H1 (cell line): Measurements from ENCODE around the gene ZNF23. TPM values are rescaled to one million over a fixed set of nuclear protein-coding genes. Genes with fewer than 3 reads are reported as not detected.

Source experiments
- CTCF ChIA-PET: fragments of 300-600 bp; sonication (Branson Sonifier 250); formaldehyde crosslinking; loops from one replicate; lab custom pipeline; 2021; ENCODE audit not compliant: partially characterized antibody; lab: Charles Lee
- POLR2A ChIA-PET: fragments of 300-600 bp; sonication (Branson Sonifier 250); formaldehyde crosslinking; loops from one replicate; lab custom pipeline; 2021; ENCODE audit warnings: inconsistent platforms; ENCODE audit not compliant: partially characterized antibody; lab: Charles Lee
- DNase-seq, 2 experiments: peaks; one replicate each; pipeline versions ENCODE4 v3.0.0 to v3.0.0-alpha.2; 2010 to 2022; ENCODE audit warnings: low spot score in 2 of 2, low read depth in 1 of 2, mixed read lengths in 1 of 2
- FAIRE-seq: peaks from 2 replicates; lab custom pipeline; 2011; peaks lifted over from hg19 to GRCh38; lab: Jason Lieb, UNC
- H2AFZ ChIP-seq: 2 replicates; pipeline ENCODE4 v1.8.1; 2012; ENCODE audit warnings: low read length, inconsistent platforms
- H2AK5ac ChIP-seq: 2 replicates; pipeline ENCODE4 v1.6.1; 2013; ENCODE audit warnings: low read depth, low read length
- H2BK120ac ChIP-seq: replicated peaks from 2 replicates; pipeline ENCODE3; 2013; ENCODE audit warnings: low read depth, low read length, inconsistent platforms
- H2BK12ac ChIP-seq: 2 replicates; pipeline ENCODE4 v1.6.1; 2013; ENCODE audit warnings: low read depth, low read length
- H2BK15ac ChIP-seq: 2 replicates; pipeline ENCODE4 v1.6.1; 2013; ENCODE audit warnings: low read length
- H2BK20ac ChIP-seq: 2 replicates; pipeline ENCODE4 v1.6.1; 2013; ENCODE audit warnings: low read length
- H2BK5ac ChIP-seq: 2 replicates; pipeline ENCODE4 v1.6.1; 2013; ENCODE audit warnings: low read depth, low read length
- H3K14ac ChIP-seq: 2 replicates; pipeline ENCODE4 v1.6.1; 2013; ENCODE audit warnings: inconsistent platforms; ENCODE audit not compliant: insufficient read length
- H3K18ac ChIP-seq: 2 replicates; pipeline ENCODE4 v1.6.1; 2013; ENCODE audit warnings: low read length; ENCODE audit errors: extremely low read depth
- H3K23ac ChIP-seq: 2 replicates; pipeline ENCODE4 v1.6.1; 2013; ENCODE audit warnings: inconsistent platforms; ENCODE audit not compliant: insufficient read length
- H3K23me2 ChIP-seq: 2 replicates; pipeline ENCODE4 v1.6.1; 2013; ENCODE audit warnings: low read depth, low read length
- H3K27ac ChIP-seq: 2 replicates; pipeline ENCODE4 v1.6.1; 2011; ENCODE audit warnings: low read depth, low read length, inconsistent platforms
- H3K27me3 ChIP-seq, 4 experiments: replicated peaks in 1 of 4; 1 replicate in 1 of 4; 2 replicates in 3 of 4; pipeline versions ENCODE4 v1.6.1 to v1.8.1; 2011 to 2013; ENCODE audit warnings: low read length in 3 of 4, mild to moderate bottlenecking in 3 of 4, inconsistent platforms in 2 of 4, mixed read lengths in 2 of 4, moderate library complexity in 1 of 4; ENCODE audit not compliant: control insufficient read depth in 3 of 4, insufficient read depth in 3 of 4; ENCODE audit errors: extremely low read depth in 1 of 4
- H3K36me3 ChIP-seq, 4 experiments: 2 replicates each; pipeline versions ENCODE4 v1.6.1 to v1.8.1; 2011 to 2013; ENCODE audit warnings: mild to moderate bottlenecking in 4 of 4, low read length in 3 of 4, moderate library complexity in 2 of 4, control low read depth in 1 of 4, inconsistent platforms in 1 of 4; ENCODE audit not compliant: insufficient read depth in 4 of 4, control insufficient read depth in 2 of 4
- H3K4ac ChIP-seq: replicated peaks from 2 replicates; pipeline ENCODE3; 2013; ENCODE audit warnings: low read length, low read depth, mixed read lengths, inconsistent platforms; ENCODE audit not compliant: insufficient read length
- H3K4me1 ChIP-seq, 4 experiments: replicated peaks in 1 of 4; 1 replicate in 1 of 4; 2 replicates in 3 of 4; pipeline versions ENCODE4 v1.6.1 to v1.8.1; 2011 to 2013; ENCODE audit warnings: low read length in 3 of 4, inconsistent platforms in 2 of 4, mixed read lengths in 1 of 4; ENCODE audit not compliant: insufficient read depth in 4 of 4, control insufficient read depth in 3 of 4
- H3K4me2 ChIP-seq, 2 experiments: 2 replicates each; pipeline versions ENCODE4 v1.6.1 to v1.8.1; 2011 to 2013; ENCODE audit warnings: low read depth in 2 of 2, low read length in 2 of 2, control low read depth in 1 of 2, inconsistent platforms in 1 of 2, mild to moderate bottlenecking in 1 of 2; ENCODE audit not compliant: insufficient read depth in 1 of 2
- H3K4me3 ChIP-seq, 4 experiments: fragments of 200-600, 300-600 bp in 1 of 4; sonication (generic), shearing (Covaris generic), sonication (Bioruptor Twin) in 1 of 4; 2 replicates each; pipeline versions ENCODE4 v1.5.1 to v1.8.1; 2011 to 2016; ENCODE audit warnings: low read length in 4 of 4, low read depth in 3 of 4, control low read depth in 2 of 4, inconsistent platforms in 2 of 4, mild to moderate bottlenecking in 2 of 4, mixed read lengths in 1 of 4, moderate library complexity in 1 of 4; ENCODE audit not compliant: insufficient read depth in 2 of 4; ENCODE audit errors: extremely low read depth in 1 of 4
- H3K56ac ChIP-seq: replicated peaks from 2 replicates; pipeline ENCODE3; 2013; ENCODE audit warnings: low read depth, mild to moderate bottlenecking, mixed read lengths, low read length, inconsistent platforms; ENCODE audit not compliant: insufficient read length
- H3K79me1 ChIP-seq: 2 replicates; pipeline ENCODE4 v1.6.1; 2013; ENCODE audit warnings: low read depth, low read length, control low read depth
- H3K79me2 ChIP-seq, 2 experiments: 2 replicates each; pipeline versions ENCODE4 v1.6.1 to v1.8.1; 2012 to 2013; ENCODE audit warnings: low read length in 2 of 2, mild to moderate bottlenecking in 2 of 2, inconsistent platforms in 1 of 2; ENCODE audit not compliant: insufficient read depth in 2 of 2, control insufficient read depth in 1 of 2
- H3K9ac ChIP-seq, 4 experiments: replicated peaks in 1 of 4; 1 replicate in 1 of 4; 2 replicates in 3 of 4; pipeline versions ENCODE4 v1.6.1 to v1.8.1; 2011 to 2013; ENCODE audit warnings: low read depth in 3 of 4, low read length in 3 of 4, control low read depth in 2 of 4, mild to moderate bottlenecking in 2 of 4, moderate library complexity in 2 of 4, inconsistent platforms in 1 of 4; ENCODE audit errors: extremely low read depth in 1 of 4
- H3K9me3 ChIP-seq, 2 experiments: 2 replicates each; pipeline versions ENCODE4 v1.6.1 to v1.8.1; 2012 to 2013; ENCODE audit warnings: mild to moderate bottlenecking in 2 of 2, moderate library complexity in 2 of 2, control low read depth in 1 of 2, inconsistent platforms in 1 of 2, low read depth in 1 of 2, low read length in 1 of 2, mixed read lengths in 1 of 2; ENCODE audit not compliant: insufficient read depth in 2 of 2
- H4K20me1 ChIP-seq, 2 experiments: replicated peaks in 1 of 2; 2 replicates each; pipeline versions ENCODE3 to v1.8.1; 2011 to 2013; ENCODE audit warnings: inconsistent platforms in 2 of 2, low read length in 2 of 2, mild to moderate bottlenecking in 1 of 2; ENCODE audit not compliant: insufficient read depth in 2 of 2, control insufficient read depth in 1 of 2
- H4K5ac ChIP-seq: 2 replicates; pipeline ENCODE4 v1.6.1; 2013; ENCODE audit warnings: low read length, low read depth, mixed read lengths, inconsistent platforms; ENCODE audit not compliant: insufficient read length
- H4K8ac ChIP-seq: 2 replicates; pipeline ENCODE4 v1.8.0; 2013; ENCODE audit warnings: mild to moderate bottlenecking, moderate library complexity, low read length, inconsistent platforms; ENCODE audit not compliant: insufficient read depth; ENCODE audit errors: extremely low read depth
- H4K91ac ChIP-seq: replicated peaks from 2 replicates; pipeline ENCODE3; 2013; ENCODE audit warnings: low read length, mixed read lengths, inconsistent platforms; ENCODE audit not compliant: insufficient read length
- CBX8 ChIP-seq: fragments of 300-800, 300-1000 bp; sonication (generic); IDR thresholded peaks from 2 replicates; pipeline ENCODE4 v1.7.1; 2016; ENCODE audit warnings: low read depth, low read length, borderline replicate concordance
- CEBPB ChIP-seq: IDR thresholded peaks from 2 replicates; pipeline ENCODE4 v1.6.1; 2012; ENCODE audit warnings: low read depth, low read length
- CREB1 ChIP-seq: IDR thresholded peaks from 2 replicates; pipeline ENCODE4 v1.6.1; 2012; ENCODE audit warnings: inconsistent platforms
- CTBP2 ChIP-seq: IDR thresholded peaks from 2 replicates; pipeline ENCODE4 v1.7.0; 2011; ENCODE audit warnings: borderline replicate concordance, mild to moderate bottlenecking, moderate library complexity, mixed read lengths, low read length; ENCODE audit not compliant: insufficient read depth, insufficient read length
- KDM5A ChIP-seq: fragments of 200-600 bp; IDR thresholded peaks from 2 replicates; pipeline ENCODE4 v1.7.1; 2012; ENCODE audit warnings: mild to moderate bottlenecking, low read length, inconsistent platforms, mixed read lengths
- MAFK ChIP-seq: IDR thresholded peaks from 2 replicates; pipeline ENCODE4 v1.6.1; 2012; ENCODE audit warnings: low read depth, mild to moderate bottlenecking, improper control_type of control experiment, low read length
- RBBP5 ChIP-seq: IDR thresholded peaks from 2 replicates; pipeline ENCODE4 v1.7.1; 2012; ENCODE audit warnings: low read depth, mild to moderate bottlenecking, inconsistent platforms, low read length, moderate library complexity, borderline replicate concordance
- WGBS, 2 experiments: shearing (Covaris generic) in 1 of 2; methylation state at CpG; one replicate each; pipeline versions ENCODE4 v1.1.6 to v1.1.7; 2013 to 2015; ENCODE audit warnings: low lambda C conversion rate in 2 of 2, mixed read lengths in 2 of 2, inconsistent platforms in 1 of 2, low coverage in 1 of 2, missing lambda C conversion rate in 1 of 2; ENCODE audit not compliant: insufficient replicate concordance in 2 of 2, insufficient coverage in 1 of 2, insufficient read length in 1 of 2; ENCODE audit errors: extremely low coverage in 1 of 2, missing lambda C conversion rate in 1 of 2; 5-methylcytosine and 5-hydroxymethylcytosine counted together
- polyA plus RNA-seq, 7 experiments: library from polyadenylated mRNA; depleted of rRNA in 3 of 7; stranded (reverse) in 5 of 7; unstranded in 2 of 7; fragments of >200 nt in 5 of 7; fragments of 200-250 nt in 2 of 7; gene quantifications; 1 replicate in 5 of 7; 2 replicates in 1 of 7; 4 replicates in 1 of 7; pipeline versions ENCODE4 v1.2.1 to v1.2.3, GENCODE V29; 2011 to 2013; ENCODE audit warnings: missing spikeins in 2 of 7, mixed read lengths in 2 of 7
- total RNA-seq: library from RNA; stranded (reverse); fragmentation: NEBNext Ultra II Directional; extraction: Animal tissue kit (Norgen Biotek cat#: 25700); gene quantifications from 2 replicates; pipeline ENCODE4 v1.2.1, GENCODE V29; 2021
- TF ChIP-seq, protein P1 (sequence below), 3 experiments: IDR thresholded peaks; 1 replicate in 2 of 3; 2 replicates in 1 of 3; pipeline versions ENCODE4 v1.5.1 to v1.6.1; 2011; ENCODE audit warnings: low read length in 3 of 3, mild to moderate bottlenecking in 3 of 3, inconsistent platforms in 2 of 3, low read depth in 1 of 3, moderate library complexity in 1 of 3; ENCODE audit not compliant: insufficient read depth in 1 of 3; ENCODE audit errors: control extremely low read depth in 1 of 3
- TF ChIP-seq, protein P2 (sequence below): IDR thresholded peaks from 2 replicates; pipeline ENCODE4 v1.6.1; 2012; ENCODE audit warnings: inconsistent platforms

The ZNF23 gene
- total and polyA plus RNA-seq, 2 of the 8 experiments (the other 6 are each of a cell fraction or from before 2014, with no cell fraction given): 2.4 to 10.2 TPM

DNA sequence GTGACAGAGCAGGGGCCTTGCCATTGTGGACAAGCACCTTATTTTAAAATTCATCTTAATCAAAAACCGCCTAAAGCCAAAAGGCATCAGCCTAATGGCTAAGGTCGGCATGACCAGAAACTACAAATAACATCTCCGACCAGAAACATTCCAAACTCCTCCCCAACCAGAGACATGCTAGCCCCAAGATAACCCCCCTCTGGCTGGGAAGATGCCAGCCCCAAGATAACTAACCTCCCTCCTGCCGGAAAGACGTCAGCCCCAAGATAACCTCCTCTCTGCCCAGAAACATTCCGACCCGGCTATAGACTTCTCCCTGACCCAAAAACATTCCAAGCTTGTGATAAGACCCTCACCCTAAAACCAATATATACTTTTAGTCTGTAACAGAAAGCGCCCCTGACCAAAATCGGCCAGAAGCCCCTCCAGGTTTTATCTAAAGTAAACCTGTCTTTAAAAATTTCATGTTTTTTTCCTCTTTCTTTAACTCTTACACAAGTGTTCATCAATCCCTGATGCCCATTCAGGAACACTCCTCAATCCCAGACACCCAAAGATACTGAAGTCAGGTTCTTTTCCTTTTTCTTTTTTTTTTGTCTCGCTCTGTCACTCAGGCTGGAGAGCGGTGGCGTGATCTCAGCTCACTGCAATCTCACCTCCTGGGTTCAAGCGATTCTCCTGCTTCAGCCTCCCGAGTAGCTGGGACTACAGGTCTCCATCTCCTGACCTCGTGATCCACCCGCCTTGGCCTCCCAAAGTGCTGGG, 52.9 kb downstream of the ZNF23 start:
- H2BK5ac ChIP-seq: no peak overlapping the region
- H2AFZ ChIP-seq: no peak overlapping the region
- peaks cover 0 to 2% (median under 1%) of the 10 kb centered on the region in 4 experiments; a peak in 1 of 7 replicates for H3K27me3 ChIP-seq
- no peak overlapping the region for H4K91ac ChIP-seq
- H2BK120ac ChIP-seq: no peak overlapping the region
- H3K4me3 ChIP-seq: no peak overlapping the region
- no peak overlapping the region for H3K23ac ChIP-seq
- no peaks in the 10 kb centered on the region for H3K9me3 ChIP-seq
- H3K4me1 ChIP-seq: peaks cover 0 to 4% (median 0%) of the 10 kb centered on the region in 4 experiments; a peak in 2 of 7 replicates
- no peak overlapping the region for H3K9ac ChIP-seq
- no peak overlapping the region for H2AK5ac ChIP-seq
- H3K23me2 ChIP-seq: peaks cover 2% of the 10 kb centered on the region
- H4K5ac ChIP-seq: no peak overlapping the region
- H3K18ac ChIP-seq: no peak overlapping the region
- WGBS, 2 experiments: 91% methylated on average over 16 of the region's 16 CpGs; no CpG with 5 or more reads in 1 of the 2 experiments
- no peaks in the 10 kb centered on the region for H3K79me1 ChIP-seq
- no peak overlapping the region for H3K4me2 ChIP-seq
- DNase-seq (no peak), FAIRE-seq (no peak)
- no peaks in the 10 kb centered on the region for H3K36me3 ChIP-seq
- no peak overlapping the region for H4K8ac ChIP-seq
- ChIA-PET POLR2A (no interaction called here), CTCF (interaction anchor here (0.6 to 6.3 kb wide), 7 partner anchors 15 to 226 kb away, joined by 3 to 99 read pairs (median 9); partner anchors contain the start of gene CALB2)
- H3K79me2 ChIP-seq: no peaks in the 10 kb centered on the region
- no peak overlapping the region for H2BK12ac ChIP-seq
- H3K4ac ChIP-seq: no peak overlapping the region
- H3K14ac ChIP-seq: no peak overlapping the region
- no peak overlapping the region for H2BK15ac ChIP-seq
- H3K56ac ChIP-seq: no peak overlapping the region
- no peaks in the 10 kb centered on the region for H4K20me1 ChIP-seq
- no peak for TF ChIP-seq CEBPB
- no peak for TF ChIP-seq MAFK
- TF ChIP-seq CBX8: no peak
- TF ChIP-seq, protein P1, sequence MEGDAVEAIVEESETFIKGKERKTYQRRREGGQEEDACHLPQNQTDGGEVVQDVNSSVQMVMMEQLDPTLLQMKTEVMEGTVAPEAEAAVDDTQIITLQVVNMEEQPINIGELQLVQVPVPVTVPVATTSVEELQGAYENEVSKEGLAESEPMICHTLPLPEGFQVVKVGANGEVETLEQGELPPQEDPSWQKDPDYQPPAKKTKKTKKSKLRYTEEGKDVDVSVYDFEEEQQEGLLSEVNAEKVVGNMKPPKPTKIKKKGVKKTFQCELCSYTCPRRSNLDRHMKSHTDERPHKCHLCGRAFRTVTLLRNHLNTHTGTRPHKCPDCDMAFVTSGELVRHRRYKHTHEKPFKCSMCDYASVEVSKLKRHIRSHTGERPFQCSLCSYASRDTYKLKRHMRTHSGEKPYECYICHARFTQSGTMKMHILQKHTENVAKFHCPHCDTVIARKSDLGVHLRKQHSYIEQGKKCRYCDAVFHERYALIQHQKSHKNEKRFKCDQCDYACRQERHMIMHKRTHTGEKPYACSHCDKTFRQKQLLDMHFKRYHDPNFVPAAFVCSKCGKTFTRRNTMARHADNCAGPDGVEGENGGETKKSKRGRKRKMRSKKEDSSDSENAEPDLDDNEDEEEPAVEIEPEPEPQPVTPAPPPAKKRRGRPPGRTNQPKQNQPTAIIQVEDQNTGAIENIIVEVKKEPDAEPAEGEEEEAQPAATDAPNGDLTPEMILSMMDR (IDR thresholded peaks at IDR 0.05; ENCODE audit: control extremely low read depth in 1 of 3, insufficient read depth in 1 of 3, low read depth in 1 of 3, low read length in 3 of 3): no peak
- TF ChIP-seq, protein P2, sequence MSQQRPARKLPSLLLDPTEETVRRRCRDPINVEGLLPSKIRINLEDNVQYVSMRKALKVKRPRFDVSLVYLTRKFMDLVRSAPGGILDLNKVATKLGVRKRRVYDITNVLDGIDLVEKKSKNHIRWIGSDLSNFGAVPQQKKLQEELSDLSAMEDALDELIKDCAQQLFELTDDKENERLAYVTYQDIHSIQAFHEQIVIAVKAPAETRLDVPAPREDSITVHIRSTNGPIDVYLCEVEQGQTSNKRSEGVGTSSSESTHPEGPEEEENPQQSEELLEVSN: no peak
- no peak for TF ChIP-seq KDM5A
- no peak for TF ChIP-seq CREB1
- no peak for TF ChIP-seq RBBP5
- TF ChIP-seq CTBP2: no peak
- no peak overlapping the region for H3K27ac ChIP-seq
- no peak overlapping the region for H2BK20ac ChIP-seq
